Fibroblast of lung (primary cell): ENCODE data around the gene TECPR2.

Source experiments
- EZH2 ChIP-seq: IDR thresholded peaks from 2 replicates; pipeline ENCODE4 v1.5.1; 2012; ENCODE audit warnings: low read length, control low read depth, mild to moderate bottlenecking; ENCODE audit errors: missing control alignments
- TF ChIP-seq, protein P1 (sequence below), 2 donors: IDR thresholded peaks in 1 of 2; conservative IDR thresholded peaks in 1 of 2; 1 replicate in 1 of 2; 2 replicates in 1 of 2; pipeline ENCODE4 v1.5.1; 2011 to 2012; ENCODE audit warnings: low read length in 2 of 2, control low read depth in 1 of 2, inconsistent platforms in 1 of 2, low read depth in 1 of 2, mild to moderate bottlenecking in 1 of 2

DNA sequence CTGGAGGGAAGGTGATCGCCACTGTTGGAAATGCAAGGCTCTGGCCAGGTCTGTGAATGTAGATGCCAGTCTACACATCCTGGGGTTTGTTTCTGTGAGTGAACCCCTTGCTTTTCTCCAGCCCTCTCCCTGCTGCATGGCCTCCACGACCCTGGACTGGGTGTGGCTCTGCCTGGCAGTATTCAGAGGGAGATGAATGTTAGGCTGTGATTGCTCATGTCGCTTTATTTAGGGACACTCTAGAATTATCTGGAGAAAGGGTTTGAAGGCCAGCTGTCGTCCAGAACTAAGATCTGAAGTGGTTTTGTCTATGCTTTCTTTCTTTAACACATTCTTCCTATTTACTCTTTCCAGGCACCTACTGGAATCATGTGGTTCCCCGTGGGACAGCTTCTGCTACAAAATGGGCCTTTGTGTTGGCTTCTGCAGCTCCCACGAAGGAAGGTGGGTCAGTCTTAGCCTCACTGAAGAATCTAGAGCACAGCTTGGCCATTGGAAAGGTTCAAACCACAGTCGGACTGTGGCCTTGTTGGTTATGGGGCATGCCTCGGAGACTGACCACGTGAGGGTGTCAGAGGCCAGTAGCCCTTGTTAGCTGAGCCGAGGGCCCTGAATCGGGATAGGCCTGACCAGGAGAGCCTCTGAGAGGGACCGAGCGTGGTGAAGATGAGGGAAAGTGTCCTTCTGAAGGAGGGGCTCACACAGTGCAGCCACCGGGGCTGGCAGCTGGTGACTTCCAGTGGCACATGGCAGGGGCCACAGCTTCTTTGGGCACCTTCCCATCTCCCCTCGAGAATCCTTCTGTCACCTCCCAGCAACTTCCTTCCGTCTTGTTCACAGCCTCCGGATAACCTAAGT, 87.7 kb downstream of the TECPR2 start:
- TF ChIP-seq EZH2: no peak
- TF ChIP-seq, protein P1, sequence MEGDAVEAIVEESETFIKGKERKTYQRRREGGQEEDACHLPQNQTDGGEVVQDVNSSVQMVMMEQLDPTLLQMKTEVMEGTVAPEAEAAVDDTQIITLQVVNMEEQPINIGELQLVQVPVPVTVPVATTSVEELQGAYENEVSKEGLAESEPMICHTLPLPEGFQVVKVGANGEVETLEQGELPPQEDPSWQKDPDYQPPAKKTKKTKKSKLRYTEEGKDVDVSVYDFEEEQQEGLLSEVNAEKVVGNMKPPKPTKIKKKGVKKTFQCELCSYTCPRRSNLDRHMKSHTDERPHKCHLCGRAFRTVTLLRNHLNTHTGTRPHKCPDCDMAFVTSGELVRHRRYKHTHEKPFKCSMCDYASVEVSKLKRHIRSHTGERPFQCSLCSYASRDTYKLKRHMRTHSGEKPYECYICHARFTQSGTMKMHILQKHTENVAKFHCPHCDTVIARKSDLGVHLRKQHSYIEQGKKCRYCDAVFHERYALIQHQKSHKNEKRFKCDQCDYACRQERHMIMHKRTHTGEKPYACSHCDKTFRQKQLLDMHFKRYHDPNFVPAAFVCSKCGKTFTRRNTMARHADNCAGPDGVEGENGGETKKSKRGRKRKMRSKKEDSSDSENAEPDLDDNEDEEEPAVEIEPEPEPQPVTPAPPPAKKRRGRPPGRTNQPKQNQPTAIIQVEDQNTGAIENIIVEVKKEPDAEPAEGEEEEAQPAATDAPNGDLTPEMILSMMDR (conservative IDR thresholded peaks at IDR 0.05 in 1 of 2, IDR thresholded peaks at IDR 0.05 in 1 of 2; ENCODE audit: low read depth in 1 of 2, low read length in 2 of 2): no peak
